C4-2B (cell line): Measurements from ENCODE around the gene ZBTB25.

Source experiments
- H3K27ac ChIP-seq: fragments of 450-650 bp; 2 replicates; pipeline ENCODE4 v1.5.1; 2017
- ZFX ChIP-seq: fragments of 450-650 bp; IDR thresholded peaks from 2 replicates; pipeline ENCODE4 v1.6.1; 2017
- TF ChIP-seq, protein P1 (sequence below): fragments of 450-650 bp; conservative IDR thresholded peaks from 2 replicates; pipeline ENCODE4 v1.5.1; 2017; ENCODE audit warnings: mild to moderate bottlenecking

ZBTB25 gene

GRCh38 chr14:64468451-64468850 is 35.2 kb downstream of the ZBTB25 start:
- TF ChIP-seq, protein P1, sequence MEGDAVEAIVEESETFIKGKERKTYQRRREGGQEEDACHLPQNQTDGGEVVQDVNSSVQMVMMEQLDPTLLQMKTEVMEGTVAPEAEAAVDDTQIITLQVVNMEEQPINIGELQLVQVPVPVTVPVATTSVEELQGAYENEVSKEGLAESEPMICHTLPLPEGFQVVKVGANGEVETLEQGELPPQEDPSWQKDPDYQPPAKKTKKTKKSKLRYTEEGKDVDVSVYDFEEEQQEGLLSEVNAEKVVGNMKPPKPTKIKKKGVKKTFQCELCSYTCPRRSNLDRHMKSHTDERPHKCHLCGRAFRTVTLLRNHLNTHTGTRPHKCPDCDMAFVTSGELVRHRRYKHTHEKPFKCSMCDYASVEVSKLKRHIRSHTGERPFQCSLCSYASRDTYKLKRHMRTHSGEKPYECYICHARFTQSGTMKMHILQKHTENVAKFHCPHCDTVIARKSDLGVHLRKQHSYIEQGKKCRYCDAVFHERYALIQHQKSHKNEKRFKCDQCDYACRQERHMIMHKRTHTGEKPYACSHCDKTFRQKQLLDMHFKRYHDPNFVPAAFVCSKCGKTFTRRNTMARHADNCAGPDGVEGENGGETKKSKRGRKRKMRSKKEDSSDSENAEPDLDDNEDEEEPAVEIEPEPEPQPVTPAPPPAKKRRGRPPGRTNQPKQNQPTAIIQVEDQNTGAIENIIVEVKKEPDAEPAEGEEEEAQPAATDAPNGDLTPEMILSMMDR, result no peak
- TF ChIP-seq ZFX, result no peak
- H3K27ac ChIP-seq, result peak overlapping the region; percentile 46

- no peak overlapping the region for H3K27ac ChIP-seq
- no peak for TF ChIP-seq ZFX
- TF ChIP-seq, protein P1, result no peak
Measured at GRCh38 chr14:64467566-64467965, 36.1 kb downstream of the ZBTB25 start.

- TF ChIP-seq, protein P1, result no peak
- TF ChIP-seq ZFX, result no peak
- H3K27ac ChIP-seq, result no peak overlapping the region
Measured at GRCh38 chr14:64467101-64467500, 36.5 kb downstream of the ZBTB25 start.

- peak overlapping the region; percentile 15 for H3K27ac ChIP-seq
- TF ChIP-seq, protein P1, result no peak
- no peak for TF ChIP-seq ZFX
Measured at GRCh38 chr14:64465831-64466554, 37.6 kb downstream of the ZBTB25 start.

- H3K27ac ChIP-seq, result peak within 1 kb of the TSS; percentile 15
- no peak for TF ChIP-seq ZFX
- TF ChIP-seq, protein P1, result peak; percentile 12; the same call in 1 of the 2 replicates
Measured at GRCh38 chr14:64465191-64465822, 38.3 kb downstream of the ZBTB25 start, which contains the start of gene AKAP5. Gene AKAP5, plus strand, starts transcription at chr14:64465499. Its CDS starts 2,896 bp downstream, at chr14:64468395.

DNA sequence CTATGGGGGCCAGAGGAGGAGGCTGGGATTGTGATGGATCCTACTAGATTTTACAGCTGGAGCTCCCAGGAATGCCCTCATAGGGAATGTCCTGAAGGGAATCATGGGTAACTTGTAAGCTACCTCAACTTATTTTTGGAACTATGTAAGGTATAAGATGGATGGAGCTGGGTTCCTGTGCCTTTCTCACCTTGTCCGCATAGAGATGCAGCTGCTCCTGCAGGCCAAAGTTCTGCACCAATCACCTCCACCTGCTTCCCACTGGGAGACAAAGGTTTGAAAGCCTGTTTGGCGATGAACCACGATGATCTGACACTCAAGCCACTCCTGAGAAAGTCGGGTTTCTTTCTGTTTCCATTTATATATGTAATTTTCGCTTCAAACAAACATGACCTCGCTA is 39.0 kb downstream of the ZBTB25 start:
- peak overlapping the region; percentile 15; the same call in 1 of the 2 replicates for H3K27ac ChIP-seq
- TF ChIP-seq ZFX, result no peak
- TF ChIP-seq, protein P1, result no peak

GRCh38 chr14:64463873-64464272 is 39.8 kb downstream of the ZBTB25 start:
- TF ChIP-seq, protein P1, result no peak
- no peak for TF ChIP-seq ZFX

More at GRCh38 chr14:64463873-64464272, 39.8 kb downstream of the ZBTB25 start:
- H3K27ac ChIP-seq, result no peak overlapping the region
